Measurements from ENCODE around the gene ZNF726.

DNA sequence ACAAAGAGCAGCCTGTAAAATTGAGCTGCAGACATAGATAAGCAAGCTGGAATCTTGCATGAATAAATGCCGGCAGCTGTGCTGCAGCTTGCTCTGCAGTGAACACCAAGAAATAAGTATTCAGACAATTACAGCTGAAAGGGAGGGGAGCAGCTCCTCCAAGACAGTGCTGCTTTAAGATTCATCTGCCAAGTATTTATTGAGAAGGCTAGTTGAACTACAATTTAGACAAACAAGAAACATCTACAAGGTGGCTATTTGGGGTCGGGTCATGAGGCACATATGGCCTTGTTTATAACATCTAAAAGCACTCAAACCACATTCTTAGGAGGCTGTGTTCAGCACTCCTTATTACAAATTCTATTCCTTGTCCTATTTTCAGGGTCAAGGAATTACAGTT, 34.9 kb downstream of the ZNF726 start:
- TF ChIP-seq, protein P1, sequence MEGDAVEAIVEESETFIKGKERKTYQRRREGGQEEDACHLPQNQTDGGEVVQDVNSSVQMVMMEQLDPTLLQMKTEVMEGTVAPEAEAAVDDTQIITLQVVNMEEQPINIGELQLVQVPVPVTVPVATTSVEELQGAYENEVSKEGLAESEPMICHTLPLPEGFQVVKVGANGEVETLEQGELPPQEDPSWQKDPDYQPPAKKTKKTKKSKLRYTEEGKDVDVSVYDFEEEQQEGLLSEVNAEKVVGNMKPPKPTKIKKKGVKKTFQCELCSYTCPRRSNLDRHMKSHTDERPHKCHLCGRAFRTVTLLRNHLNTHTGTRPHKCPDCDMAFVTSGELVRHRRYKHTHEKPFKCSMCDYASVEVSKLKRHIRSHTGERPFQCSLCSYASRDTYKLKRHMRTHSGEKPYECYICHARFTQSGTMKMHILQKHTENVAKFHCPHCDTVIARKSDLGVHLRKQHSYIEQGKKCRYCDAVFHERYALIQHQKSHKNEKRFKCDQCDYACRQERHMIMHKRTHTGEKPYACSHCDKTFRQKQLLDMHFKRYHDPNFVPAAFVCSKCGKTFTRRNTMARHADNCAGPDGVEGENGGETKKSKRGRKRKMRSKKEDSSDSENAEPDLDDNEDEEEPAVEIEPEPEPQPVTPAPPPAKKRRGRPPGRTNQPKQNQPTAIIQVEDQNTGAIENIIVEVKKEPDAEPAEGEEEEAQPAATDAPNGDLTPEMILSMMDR (IDR thresholded peaks at IDR 0.05), result no peak
- no peak for TF ChIP-seq POLR2A (IDR thresholded peaks at IDR 0.05)

Measured in upper lobe of left lung (tissue), 4 donors.